ENCODE measurements around the gene CYP2A7. TPM values are rescaled to one million over a fixed set of nuclear protein-coding genes. Genes with fewer than 3 reads are reported as not detected.
"Not testable (repeated sequence)": the region's sequence is repeated elsewhere in the genome, so short reads cannot be mapped to it uniquely, and the experiment has no call there.

Gene CYP2A7
- polyA plus RNA-seq, 3 donors = not detected

- H3K27ac ChIP-seq (ENCODE audit: low read depth, low read length) = no peak overlapping the region
- 84 to 92% (median 90%) methylated on average over 5 of the region's 5 CpGs for WGBS, 3 donors
These were observed 23.9 kb downstream of the CYP2A7 start for GRCh38 chr19:40858109-40858508.

GRCh38 chr19:40852467-40853152, 29.4 kb downstream of the CYP2A7 start:
- H3K27ac ChIP-seq (ENCODE audit: low read depth, low read length) = not testable (repeated sequence)
- 19 to 72% (median 71%) methylated on average over 2 of the region's 3 CpGs for WGBS, 3 donors

- WGBS, 3 donors = 89 to 91% (median 91%) methylated on average over 3 of the region's 3 CpGs
These were observed 31.8 kb downstream of the CYP2A7 start, which contains the start of gene CYP2A6 for GRCh38 chr19:40850277-40850676. TSS of gene CYP2A6 (minus strand) at chr19:40850447. CDS start at chr19:40850426, 21 bp downstream.

GRCh38 chr19:40846722-40847121, 35.3 kb downstream of the CYP2A7 start:
- H3K27ac ChIP-seq (ENCODE audit: low read depth, low read length) = not testable (repeated sequence)
- WGBS, 3 donors = 78 to 85% (median 83%) methylated on average over 7 to 8 of the region's 8 CpGs

More at GRCh38 chr19:40850277-40850676, 31.8 kb downstream of the CYP2A7 start, which contains the start of gene CYP2A6:
- not testable (repeated sequence) for H3K27ac ChIP-seq (ENCODE audit: low read depth, low read length)

GRCh38 chr19:40843653-40844052, 38.4 kb downstream of the CYP2A7 start:
- H3K27ac ChIP-seq (ENCODE audit: low read depth, low read length) = not testable (repeated sequence)
- 1 to 4% (median 3%) methylated on average over 11 to 16 of the region's 19 CpGs for WGBS, 3 donors

GRCh38 chr19:40842997-40843652, 38.9 kb downstream of the CYP2A7 start:
- 36 to 40% (median 37%) methylated on average over 9 of the region's 12 CpGs for WGBS, 3 donors
- not testable (repeated sequence) for H3K27ac ChIP-seq (ENCODE audit: low read depth, low read length)

GRCh38 chr19:40842012-40842411, 40.0 kb downstream of the CYP2A7 start:
- not testable (repeated sequence) for H3K27ac ChIP-seq (ENCODE audit: low read depth, low read length)
- 93 to 98% (median 95%) methylated on average over 2 to 3 of the region's 3 CpGs for WGBS, 3 donors

GRCh38 chr19:40838477-40838876, 43.6 kb downstream of the CYP2A7 start:
- not testable (repeated sequence) for H3K27ac ChIP-seq (ENCODE audit: low read depth, low read length)
- WGBS, 3 donors = 62 to 77% (median 68%) methylated on average over 1 of the region's 1 CpG

- whole genome bisulfite sequencing, 3 donors = 84 to 91% (median 84%) methylated on average over 6 of the region's 6 CpGs
- no peak overlapping the region for H3K27ac ChIP-seq (ENCODE audit: low read depth, low read length)
These were observed 45.1 kb downstream of the CYP2A7 start for GRCh38 chr19:40836754-40837429.

GRCh38 chr19:40833728-40834533, 48.1 kb downstream of the CYP2A7 start:
- not testable (repeated sequence) for H3K27ac ChIP-seq (ENCODE audit: low read depth, low read length)
- 46 to 49% (median 47%) methylated on average over 7 of the region's 7 CpGs for WGBS, 3 donors

- WGBS, 3 donors = 75 to 83% (median 81%) methylated on average over 4 of the region's 4 CpGs
- not testable (repeated sequence) for H3K27ac ChIP-seq (ENCODE audit: low read depth, low read length)
These were observed 49.6 kb downstream of the CYP2A7 start for GRCh38 chr19:40832431-40832790.

- WGBS, 3 donors = 50 to 57% (median 56%) methylated on average over 7 of the region's 7 CpGs
- no peak overlapping the region for H3K27ac ChIP-seq (ENCODE audit: low read depth, low read length)
These were observed 50.3 kb downstream of the CYP2A7 start for GRCh38 chr19:40831502-40832430.

- WGBS, 3 donors = 95 to 97% (median 97%) methylated on average over 14 to 16 of the region's 16 CpGs
- not testable (repeated sequence) for H3K27ac ChIP-seq (ENCODE audit: low read depth, low read length)
These were observed 51.3 kb downstream of the CYP2A7 start for GRCh38 chr19:40830741-40831140.

- H3K27ac ChIP-seq (ENCODE audit: low read depth, low read length) = no peak overlapping the region
These were observed 52.8 kb downstream of the CYP2A7 start for GRCh38 chr19:40829205-40829604.

GRCh38 chr19:40827386-40828247, 54.4 kb downstream of the CYP2A7 start:
- no peak overlapping the region for H3K27ac ChIP-seq (ENCODE audit: low read depth, low read length)
- WGBS, 3 donors = 95 to 97% (median 96%) methylated on average over 22 of the region's 22 CpGs

GRCh38 chr19:40826699-40827385, 55.2 kb downstream of the CYP2A7 start:
- H3K27ac ChIP-seq (ENCODE audit: low read depth, low read length) = not testable (repeated sequence)
- WGBS, 3 donors = 64 to 91% (median 68%) methylated on average over 29 of the region's 29 CpGs

Data from adipose tissue (tissue), 3 donors.